ENCODE measurements around the gene CXCL14. TPM values are rescaled to one million over a fixed set of nuclear protein-coding genes. Genes with fewer than 3 reads are reported as not detected.

The CXCL14 gene
- total RNA-seq, 1 donor from 2014 or later: 0.49 TPM

DNA sequence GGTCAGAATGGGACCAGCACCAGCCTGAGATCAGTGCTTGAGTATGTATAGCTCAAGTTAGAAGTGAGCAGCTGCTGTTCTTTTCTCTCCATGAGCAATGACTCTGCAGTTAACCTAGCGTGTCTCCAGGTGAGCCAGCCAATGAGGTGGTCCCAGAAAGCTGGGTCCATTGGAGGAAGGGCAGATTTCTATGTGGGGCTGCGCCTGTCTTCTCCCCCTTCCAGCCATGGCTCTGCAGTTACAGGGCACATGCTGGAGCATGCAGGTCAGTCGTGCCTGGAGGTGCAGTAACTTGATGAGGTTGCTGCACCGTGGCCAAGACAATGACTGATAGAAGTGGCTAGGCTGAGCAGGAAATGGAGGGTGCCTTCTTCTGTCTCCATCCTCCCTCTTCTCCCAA is 29.6 kb upstream of the CXCL14 start:
- DNase-seq: no peak
- TF ChIP-seq, protein P1, sequence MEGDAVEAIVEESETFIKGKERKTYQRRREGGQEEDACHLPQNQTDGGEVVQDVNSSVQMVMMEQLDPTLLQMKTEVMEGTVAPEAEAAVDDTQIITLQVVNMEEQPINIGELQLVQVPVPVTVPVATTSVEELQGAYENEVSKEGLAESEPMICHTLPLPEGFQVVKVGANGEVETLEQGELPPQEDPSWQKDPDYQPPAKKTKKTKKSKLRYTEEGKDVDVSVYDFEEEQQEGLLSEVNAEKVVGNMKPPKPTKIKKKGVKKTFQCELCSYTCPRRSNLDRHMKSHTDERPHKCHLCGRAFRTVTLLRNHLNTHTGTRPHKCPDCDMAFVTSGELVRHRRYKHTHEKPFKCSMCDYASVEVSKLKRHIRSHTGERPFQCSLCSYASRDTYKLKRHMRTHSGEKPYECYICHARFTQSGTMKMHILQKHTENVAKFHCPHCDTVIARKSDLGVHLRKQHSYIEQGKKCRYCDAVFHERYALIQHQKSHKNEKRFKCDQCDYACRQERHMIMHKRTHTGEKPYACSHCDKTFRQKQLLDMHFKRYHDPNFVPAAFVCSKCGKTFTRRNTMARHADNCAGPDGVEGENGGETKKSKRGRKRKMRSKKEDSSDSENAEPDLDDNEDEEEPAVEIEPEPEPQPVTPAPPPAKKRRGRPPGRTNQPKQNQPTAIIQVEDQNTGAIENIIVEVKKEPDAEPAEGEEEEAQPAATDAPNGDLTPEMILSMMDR (IDR thresholded peaks at IDR 0.05; ENCODE audit: borderline replicate concordance): no peak
- no peaks in the 10 kb centered on the region for H3K9me3 ChIP-seq (replicated peaks)
- H3K27ac ChIP-seq (replicated peaks): no peak overlapping the region
- H3K4me3 ChIP-seq: no peak overlapping the region
- peaks cover 63% of the 10 kb centered on the region for H3K27me3 ChIP-seq (ENCODE audit: low read depth)
- no peaks in the 10 kb centered on the region for H3K4me1 ChIP-seq
- intact Hi-C loops (cut with micrococcal nuclease): no loop called here
- no peaks in the 10 kb centered on the region for H3K36me3 ChIP-seq

- no peak for DNase-seq
- no peaks in the 10 kb centered on the region for H3K9me3 ChIP-seq (replicated peaks)
- H3K27ac ChIP-seq (replicated peaks): no peak overlapping the region
- H3K36me3 ChIP-seq: no peaks in the 10 kb centered on the region
- intact Hi-C loops (cut with micrococcal nuclease): no loop called here
- TF ChIP-seq, protein P1 (IDR thresholded peaks at IDR 0.05; ENCODE audit: borderline replicate concordance): no peak
- no peak overlapping the region for H3K4me3 ChIP-seq
- H3K27me3 ChIP-seq (ENCODE audit: low read depth): peaks cover 51% of the 10 kb centered on the region
- H3K4me1 ChIP-seq: no peaks in the 10 kb centered on the region
Measured at GRCh38 chr5:135606431-135606830, 27.6 kb upstream of the CXCL14 start.

DNA sequence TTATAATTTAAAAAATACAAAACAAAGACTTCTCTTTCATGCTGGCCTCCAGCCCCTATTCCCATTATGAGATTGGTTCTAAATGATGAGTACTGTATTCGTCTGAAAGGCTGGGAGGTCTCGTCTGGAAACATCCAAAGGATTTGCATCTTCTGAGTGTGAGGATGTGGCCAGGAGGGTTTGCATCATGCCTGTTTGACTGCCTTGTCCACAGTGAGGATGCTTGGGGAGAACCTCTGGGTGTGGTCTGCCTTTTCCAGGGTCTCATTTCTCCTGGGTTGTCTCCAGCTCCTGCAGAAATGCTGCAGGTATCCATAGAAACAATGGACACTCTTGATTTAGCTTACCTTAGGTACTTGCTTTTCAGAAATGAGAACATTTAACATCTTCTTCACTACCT is 26.4 kb upstream of the CXCL14 start:
- Histone ChIP-seq H3K4me3 (no peak overlapping the region), H3K9me3 (replicated peaks) (no peaks in the 10 kb centered on the region), H3K27ac (replicated peaks) (no peak overlapping the region), H3K36me3 (no peaks in the 10 kb centered on the region), H3K4me1 (no peaks in the 10 kb centered on the region), H3K27me3 (ENCODE audit: low read depth) (peaks cover 50% of the 10 kb centered on the region)
- TF ChIP-seq, protein P1 (IDR thresholded peaks at IDR 0.05; ENCODE audit: borderline replicate concordance): no peak
- intact Hi-C loops (cut with micrococcal nuclease): no loop called here
- no peak for DNase-seq

GRCh38 chr5:135604056-135604455 is 25.3 kb upstream of the CXCL14 start:
- peaks cover 44% of the 10 kb centered on the region for H3K27me3 ChIP-seq (ENCODE audit: low read depth)
- no peaks in the 10 kb centered on the region for H3K4me1 ChIP-seq
- intact Hi-C loops (cut with micrococcal nuclease): no loop called here
- TF ChIP-seq, protein P1 (IDR thresholded peaks at IDR 0.05; ENCODE audit: borderline replicate concordance): no peak
- DNase-seq: no peak
- H3K36me3 ChIP-seq: no peaks in the 10 kb centered on the region
- H3K9me3 ChIP-seq (replicated peaks): no peaks in the 10 kb centered on the region
- no peak overlapping the region for H3K4me3 ChIP-seq
- no peak overlapping the region for H3K27ac ChIP-seq (replicated peaks)

GRCh38 chr5:135602882-135603721 is 24.3 kb upstream of the CXCL14 start:
- H3K27me3 ChIP-seq (ENCODE audit: low read depth): peaks cover 44% of the 10 kb centered on the region
- intact Hi-C loops (cut with micrococcal nuclease): no loop called here
- H3K36me3 ChIP-seq: no peaks in the 10 kb centered on the region
- no peak overlapping the region for H3K27ac ChIP-seq (replicated peaks)
- no peaks in the 10 kb centered on the region for H3K4me1 ChIP-seq
- no peaks in the 10 kb centered on the region for H3K9me3 ChIP-seq (replicated peaks)
- TF ChIP-seq, protein P1 (IDR thresholded peaks at IDR 0.05; ENCODE audit: borderline replicate concordance): no peak
- no peak overlapping the region for H3K4me3 ChIP-seq
- DNase-seq: no peak
